HFF-Myc (cell line): ENCODE results near the gene LRAT.

ENCODE experiments used
- DNase-seq: peaks from one replicate; pipeline ENCODE4 v3.0.0-alpha.2; 2011; ENCODE audit warnings: low read depth; ENCODE audit errors: extremely low read depth
- H3K4me3 ChIP-seq: replicated peaks from 2 replicates; pipeline ENCODE4 v1.5.1; 2011; ENCODE audit warnings: low read depth, mild to moderate bottlenecking, control low read depth, low read length
- TF ChIP-seq, protein P1 (sequence below): IDR thresholded peaks from 2 replicates; pipeline ENCODE4 v1.5.1; 2012; ENCODE audit warnings: mild to moderate bottlenecking, low read depth, low read length, control low read depth; ENCODE audit errors: missing control alignments

The LRAT gene

DNA sequence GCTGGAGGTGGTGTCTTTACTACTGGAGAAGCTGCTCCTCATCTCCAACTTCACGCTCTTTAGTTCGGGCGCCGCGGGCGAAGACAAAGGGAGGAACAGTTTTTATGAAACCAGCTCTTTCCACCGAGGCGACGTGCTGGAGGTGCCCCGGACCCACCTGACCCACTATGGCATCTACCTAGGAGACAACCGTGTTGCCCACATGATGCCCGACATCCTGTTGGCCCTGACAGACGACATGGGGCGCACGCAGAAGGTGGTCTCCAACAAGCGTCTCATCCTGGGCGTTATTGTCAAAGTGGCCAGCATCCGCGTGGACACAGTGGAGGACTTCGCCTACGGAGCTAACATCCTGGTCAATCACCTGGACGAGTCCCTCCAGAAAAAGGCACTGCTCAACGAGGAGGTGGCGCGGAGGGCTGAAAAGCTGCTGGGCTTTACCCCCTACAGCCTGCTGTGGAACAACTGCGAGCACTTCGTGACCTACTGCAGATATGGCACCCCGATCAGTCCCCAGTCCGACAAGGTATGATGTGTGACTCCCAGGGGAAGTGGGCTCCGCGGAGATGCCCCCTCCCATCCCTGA is 634 bp downstream of the LRAT start:
- no peak overlapping the region for H3K4me3 ChIP-seq
- TF ChIP-seq, protein P1, sequence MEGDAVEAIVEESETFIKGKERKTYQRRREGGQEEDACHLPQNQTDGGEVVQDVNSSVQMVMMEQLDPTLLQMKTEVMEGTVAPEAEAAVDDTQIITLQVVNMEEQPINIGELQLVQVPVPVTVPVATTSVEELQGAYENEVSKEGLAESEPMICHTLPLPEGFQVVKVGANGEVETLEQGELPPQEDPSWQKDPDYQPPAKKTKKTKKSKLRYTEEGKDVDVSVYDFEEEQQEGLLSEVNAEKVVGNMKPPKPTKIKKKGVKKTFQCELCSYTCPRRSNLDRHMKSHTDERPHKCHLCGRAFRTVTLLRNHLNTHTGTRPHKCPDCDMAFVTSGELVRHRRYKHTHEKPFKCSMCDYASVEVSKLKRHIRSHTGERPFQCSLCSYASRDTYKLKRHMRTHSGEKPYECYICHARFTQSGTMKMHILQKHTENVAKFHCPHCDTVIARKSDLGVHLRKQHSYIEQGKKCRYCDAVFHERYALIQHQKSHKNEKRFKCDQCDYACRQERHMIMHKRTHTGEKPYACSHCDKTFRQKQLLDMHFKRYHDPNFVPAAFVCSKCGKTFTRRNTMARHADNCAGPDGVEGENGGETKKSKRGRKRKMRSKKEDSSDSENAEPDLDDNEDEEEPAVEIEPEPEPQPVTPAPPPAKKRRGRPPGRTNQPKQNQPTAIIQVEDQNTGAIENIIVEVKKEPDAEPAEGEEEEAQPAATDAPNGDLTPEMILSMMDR = no peak
- DNase-seq = no peak

DNA sequence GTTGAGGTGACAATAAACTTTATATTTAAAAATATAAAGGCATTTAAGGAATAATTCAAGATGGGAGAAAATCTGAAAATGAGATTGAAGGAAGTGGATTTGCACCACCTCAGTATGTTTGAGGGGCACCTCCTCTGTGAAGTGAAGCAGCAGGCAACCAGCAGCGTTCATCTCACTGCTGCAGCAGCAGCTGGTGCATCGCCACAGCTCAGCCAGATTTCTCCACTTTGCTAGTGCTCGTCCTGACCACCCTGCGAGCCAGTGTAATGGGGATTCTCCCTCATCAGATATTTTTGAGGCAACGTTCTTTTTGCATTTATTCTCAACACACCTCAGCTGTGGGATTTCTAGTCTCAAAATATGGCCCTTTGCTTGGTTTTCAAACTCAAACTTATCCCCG is 13.9 kb downstream of the LRAT start:
- TF ChIP-seq, protein P1 = no peak
- no peak overlapping the region for H3K4me3 ChIP-seq
- DNase-seq = no peak

DNA sequence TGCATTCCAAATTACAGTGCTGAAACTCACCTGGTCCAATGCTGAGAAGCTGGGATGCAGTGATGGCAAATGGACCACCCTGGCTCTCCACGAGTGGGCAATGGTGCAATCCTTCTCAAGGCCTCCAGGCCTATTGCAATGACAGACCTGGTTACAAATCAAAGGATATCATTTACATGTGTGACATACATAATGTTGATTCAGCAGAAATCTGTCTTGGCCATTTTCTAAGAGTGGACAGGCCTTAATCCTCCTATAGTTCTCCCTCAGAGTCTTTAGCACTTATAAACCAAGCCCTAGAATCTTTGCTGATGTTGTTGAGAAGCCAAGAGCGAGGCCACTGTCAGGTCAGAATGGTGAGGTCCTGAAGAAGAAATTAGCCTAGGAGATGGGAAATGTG is 17.1 kb downstream of the LRAT start:
- TF ChIP-seq, protein P1 = no peak
- DNase-seq = no peak
- H3K4me3 ChIP-seq = no peak overlapping the region

DNA sequence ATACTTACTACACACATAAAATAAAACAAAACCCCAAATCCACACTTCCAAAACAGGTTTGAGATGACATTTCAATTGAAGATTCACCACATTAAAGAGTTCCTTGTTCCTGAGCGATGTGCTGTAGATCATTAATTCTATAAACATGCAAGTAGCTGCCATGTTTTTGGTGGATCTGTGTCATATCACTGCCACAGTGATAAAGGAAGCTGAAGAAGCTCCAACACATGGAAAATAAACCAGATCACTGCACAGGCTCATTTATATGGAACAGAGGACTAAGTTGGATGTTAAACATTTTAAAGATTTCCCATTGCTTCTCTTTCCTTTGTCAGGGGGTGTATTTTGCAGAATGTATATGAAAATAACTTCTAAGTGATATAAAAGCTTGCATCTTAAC is 34.5 kb downstream of the LRAT start:
- TF ChIP-seq, protein P1 = no peak
- DNase-seq = no peak

DNA sequence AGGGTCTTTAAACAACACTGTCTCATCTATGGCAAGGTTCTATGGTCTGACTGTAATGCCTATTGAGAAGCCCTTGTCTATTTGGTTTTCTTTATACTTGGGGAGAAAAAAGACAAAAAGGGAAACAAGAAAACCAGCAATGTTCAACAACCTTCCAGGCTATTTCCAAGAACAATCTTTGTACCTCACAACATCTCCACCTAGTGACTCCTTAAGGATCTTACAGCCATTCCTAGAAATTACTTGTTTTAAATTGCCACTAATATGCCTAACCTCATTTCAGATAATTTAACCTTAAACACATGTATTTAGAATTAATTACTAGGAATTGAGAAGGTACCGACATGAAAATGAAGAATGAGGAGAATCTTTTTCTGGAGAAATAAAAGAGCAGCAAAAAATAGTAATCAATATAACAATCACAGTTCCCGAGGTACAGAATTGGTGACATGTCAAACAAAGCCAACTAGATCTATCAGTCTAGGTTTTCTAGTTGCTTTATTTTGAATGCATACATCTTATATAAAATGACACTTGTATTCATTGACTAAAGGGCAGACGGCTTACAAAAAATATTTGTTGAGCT is 35.7 kb downstream of the LRAT start:
- TF ChIP-seq, protein P1 = peak; percentile 37
- peak; percentile 10 for DNase-seq
- H3K4me3 ChIP-seq = no peak overlapping the region

More for the DNA sequence above, 34.5 kb downstream of the LRAT start:
- H3K4me3 ChIP-seq = no peak overlapping the region

DNA sequence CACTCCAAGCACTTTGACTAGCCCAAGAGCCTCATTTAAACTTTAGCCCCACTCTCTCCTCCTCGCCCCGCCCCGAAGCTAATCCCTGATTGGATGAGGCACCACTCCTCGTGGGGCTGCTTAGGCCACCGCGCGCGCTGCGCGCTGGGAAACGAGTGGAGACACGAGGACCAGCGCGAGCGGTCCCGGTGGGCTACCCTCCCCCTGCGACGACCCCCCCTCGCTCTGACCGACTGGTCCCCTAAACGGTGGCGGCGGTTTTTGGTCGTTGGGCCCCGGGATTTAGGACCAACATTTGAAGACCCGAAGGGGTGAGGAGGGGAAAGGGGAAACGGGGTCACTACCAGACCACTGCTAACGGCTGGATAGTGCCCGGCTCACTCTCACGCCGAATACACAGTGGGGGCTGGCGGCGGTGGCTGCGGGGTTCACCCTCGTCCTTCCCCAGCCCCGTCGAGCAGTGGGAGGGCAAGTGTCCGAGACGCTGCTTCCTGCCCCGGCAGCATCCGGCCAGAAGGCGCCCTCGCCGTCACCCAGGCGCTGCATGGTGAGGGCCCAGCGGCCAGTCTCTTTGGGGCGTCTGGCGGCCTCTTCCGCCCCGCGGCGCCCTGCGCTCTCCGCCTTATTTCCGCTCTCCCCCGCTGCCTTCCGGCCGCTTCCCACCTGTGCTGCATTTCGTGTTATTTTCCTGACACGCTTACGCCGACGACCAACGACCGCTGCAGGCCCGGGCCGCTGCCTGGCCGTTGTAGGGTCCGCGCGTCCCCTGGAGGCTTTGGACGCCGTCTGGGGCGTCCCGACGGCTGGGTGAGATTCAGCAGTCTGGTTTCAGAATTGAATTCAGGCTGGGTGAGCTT is 37.6 kb downstream of the LRAT start, which contains the start of gene RBM46:
TSS of gene RBM46 (plus strand) at position 147 of the 857 bp plus-strand sequence. CDS start 15,481 bp downstream, outside the sequence.
- TF ChIP-seq, protein P1 = no peak
- H3K4me3 ChIP-seq = no peak within 1 kb of the TSS
- no peak for DNase-seq
